ENCODE measurements around the gene NFKBIB. TPM values are rescaled to one million over a fixed set of nuclear protein-coding genes. Genes with fewer than 3 reads are reported as not detected.

NFKBIB gene
- total RNA-seq, 1 donor from 2014 or later, result 15.3 TPM

DNA sequence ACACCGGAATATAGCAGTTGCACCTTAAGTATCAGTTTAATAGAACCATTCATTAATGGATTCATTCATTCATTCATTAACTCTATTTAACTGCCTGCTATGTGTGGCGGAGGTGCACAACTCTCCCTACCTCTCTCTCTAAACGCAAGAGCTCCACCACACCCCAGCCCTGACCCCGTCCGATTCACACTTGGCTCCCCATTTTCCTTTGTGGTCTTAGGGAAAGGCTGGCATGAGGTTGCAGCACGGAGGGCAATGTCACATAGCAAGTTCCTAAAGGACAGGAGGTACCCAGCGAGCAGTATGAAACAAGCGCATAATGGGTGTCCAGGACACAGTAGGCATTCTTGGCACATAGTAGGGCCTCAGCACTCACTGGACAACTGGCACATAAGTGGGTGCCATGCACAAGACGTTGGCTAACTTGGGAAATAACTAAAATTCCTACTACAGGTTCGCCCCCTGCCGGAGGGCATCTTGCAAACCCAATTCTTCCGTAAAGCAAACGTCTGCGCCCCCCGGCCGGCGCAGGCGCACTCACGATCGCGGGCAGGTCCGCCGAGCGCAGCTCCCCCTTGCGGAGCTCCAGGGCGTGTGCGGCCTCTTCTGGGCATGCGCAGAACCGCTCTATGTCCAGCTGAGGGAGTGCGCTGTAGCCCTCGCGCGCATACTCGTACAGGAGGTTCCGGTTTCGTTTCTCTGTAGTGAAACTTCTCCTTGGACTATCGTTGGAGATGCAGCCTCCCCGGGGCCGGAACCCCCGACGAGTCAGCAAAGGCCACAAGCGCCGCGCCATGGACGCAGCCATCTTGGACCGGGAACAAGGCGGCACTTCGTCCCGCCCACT, 30.4 kb downstream of the NFKBIB start, which contains the start of gene SARS2:
Gene SARS2 (minus strand): TSS at position 835 of the 847 bp plus-strand sequence. CDS start 27 bp downstream, at position 808.
- Mint-ChIP-seq H3K36me3 (ENCODE audit: low read depth) (peaks cover 14% of the 10 kb centered on the region), H3K27ac (ENCODE audit: unreplicated experiment) (peak within 1 kb of the TSS; percentile 97), H3K4me3 (ENCODE audit: unreplicated experiment) (peak within 1 kb of the TSS; percentile 96), H3K9me3 (ENCODE audit: low read depth) (peaks cover 7% of the 10 kb centered on the region), H3K4me1 (ENCODE audit: low read depth) (peaks cover 33% of the 10 kb centered on the region), H3K27me3 (ENCODE audit: low read depth) (no peaks in the 10 kb centered on the region)
- DNase-seq (ENCODE audit: low spot score), result no peak
- TF ChIP-seq, protein P1, sequence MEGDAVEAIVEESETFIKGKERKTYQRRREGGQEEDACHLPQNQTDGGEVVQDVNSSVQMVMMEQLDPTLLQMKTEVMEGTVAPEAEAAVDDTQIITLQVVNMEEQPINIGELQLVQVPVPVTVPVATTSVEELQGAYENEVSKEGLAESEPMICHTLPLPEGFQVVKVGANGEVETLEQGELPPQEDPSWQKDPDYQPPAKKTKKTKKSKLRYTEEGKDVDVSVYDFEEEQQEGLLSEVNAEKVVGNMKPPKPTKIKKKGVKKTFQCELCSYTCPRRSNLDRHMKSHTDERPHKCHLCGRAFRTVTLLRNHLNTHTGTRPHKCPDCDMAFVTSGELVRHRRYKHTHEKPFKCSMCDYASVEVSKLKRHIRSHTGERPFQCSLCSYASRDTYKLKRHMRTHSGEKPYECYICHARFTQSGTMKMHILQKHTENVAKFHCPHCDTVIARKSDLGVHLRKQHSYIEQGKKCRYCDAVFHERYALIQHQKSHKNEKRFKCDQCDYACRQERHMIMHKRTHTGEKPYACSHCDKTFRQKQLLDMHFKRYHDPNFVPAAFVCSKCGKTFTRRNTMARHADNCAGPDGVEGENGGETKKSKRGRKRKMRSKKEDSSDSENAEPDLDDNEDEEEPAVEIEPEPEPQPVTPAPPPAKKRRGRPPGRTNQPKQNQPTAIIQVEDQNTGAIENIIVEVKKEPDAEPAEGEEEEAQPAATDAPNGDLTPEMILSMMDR (IDR thresholded peaks at IDR 0.05), result peak; percentile 100

DNA sequence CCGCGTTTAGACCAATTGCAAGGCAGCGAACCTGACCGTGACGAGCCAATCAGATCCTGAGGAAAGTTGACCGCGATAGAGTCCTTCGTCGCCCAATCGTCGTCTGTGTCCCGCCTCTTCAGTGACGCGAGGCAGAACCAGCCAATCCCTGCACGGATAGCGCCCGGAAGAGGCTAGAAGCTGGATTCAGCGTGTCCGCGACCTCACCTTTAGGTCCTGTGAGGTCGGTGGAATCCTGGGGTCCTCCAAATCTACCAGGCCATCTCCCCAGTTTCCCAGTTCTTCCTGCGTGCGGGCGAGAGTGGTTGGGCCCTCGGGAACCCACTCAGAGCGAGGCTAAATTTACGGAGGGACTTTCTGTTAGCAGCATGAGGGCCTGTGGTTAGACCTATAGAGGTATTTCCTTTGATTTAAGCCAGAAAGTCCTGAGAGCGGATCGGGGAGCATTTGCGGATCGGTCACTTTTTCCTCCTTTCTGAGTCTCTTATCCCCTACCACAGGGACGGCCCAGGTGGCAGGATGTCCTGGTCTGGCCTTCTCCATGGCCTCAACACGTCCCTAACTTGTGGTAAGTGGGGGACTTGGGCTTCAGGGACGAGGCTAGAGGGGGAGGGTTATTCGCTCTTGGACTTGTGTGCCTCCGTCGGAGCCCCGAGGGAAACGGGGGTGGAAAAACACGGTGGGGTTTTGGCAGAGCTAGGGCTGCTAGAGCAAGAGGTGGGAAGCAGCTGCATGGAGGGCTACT, 31.2 kb downstream of the NFKBIB start, which contains the start of gene MRPS12:
Gene MRPS12 (plus strand): TSS at position 169 of the 745 bp plus-strand sequence. CDS start 351 bp downstream, at position 520.
- DNase-seq (ENCODE audit: low spot score), result peak; percentile 98
- Mint-ChIP-seq H3K4me1 (ENCODE audit: low read depth) (peaks cover 33% of the 10 kb centered on the region), H3K27ac (ENCODE audit: unreplicated experiment) (peak within 1 kb of the TSS; percentile 97), H3K4me3 (ENCODE audit: unreplicated experiment) (peak within 1 kb of the TSS; percentile 96), H3K27me3 (ENCODE audit: low read depth) (no peaks in the 10 kb centered on the region), H3K36me3 (ENCODE audit: low read depth) (peaks cover 14% of the 10 kb centered on the region), H3K9me3 (ENCODE audit: low read depth) (peaks cover 14% of the 10 kb centered on the region)
- TF ChIP-seq, protein P1 (IDR thresholded peaks at IDR 0.05), result no peak

DNA sequence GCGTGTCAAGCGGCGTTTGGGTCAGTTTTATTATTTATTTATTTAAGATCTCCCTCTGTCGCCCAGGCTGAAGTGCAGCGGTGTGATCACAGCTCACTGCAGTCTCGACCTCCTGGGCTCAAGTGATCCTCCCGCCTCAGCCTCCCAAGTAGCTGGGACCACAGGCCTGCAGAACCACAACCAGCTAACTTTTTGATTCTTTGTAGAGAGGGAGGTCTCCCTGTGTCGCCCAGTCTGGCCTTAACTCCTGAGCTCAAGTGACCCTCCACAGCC, 31.7 kb downstream of the NFKBIB start:
- DNase-seq (ENCODE audit: low spot score), result peak; percentile 65
- Mint-ChIP-seq H3K36me3 (ENCODE audit: low read depth) (peaks cover 14% of the 10 kb centered on the region), H3K4me1 (ENCODE audit: low read depth) (peaks cover 33% of the 10 kb centered on the region), H3K9me3 (ENCODE audit: low read depth) (peaks cover 14% of the 10 kb centered on the region), H3K27ac (ENCODE audit: unreplicated experiment) (peak overlapping the region; percentile 97), H3K27me3 (ENCODE audit: low read depth) (no peaks in the 10 kb centered on the region), H3K4me3 (ENCODE audit: unreplicated experiment) (peak overlapping the region; percentile 96)
- TF ChIP-seq, protein P1 (IDR thresholded peaks at IDR 0.05), result no peak

DNA sequence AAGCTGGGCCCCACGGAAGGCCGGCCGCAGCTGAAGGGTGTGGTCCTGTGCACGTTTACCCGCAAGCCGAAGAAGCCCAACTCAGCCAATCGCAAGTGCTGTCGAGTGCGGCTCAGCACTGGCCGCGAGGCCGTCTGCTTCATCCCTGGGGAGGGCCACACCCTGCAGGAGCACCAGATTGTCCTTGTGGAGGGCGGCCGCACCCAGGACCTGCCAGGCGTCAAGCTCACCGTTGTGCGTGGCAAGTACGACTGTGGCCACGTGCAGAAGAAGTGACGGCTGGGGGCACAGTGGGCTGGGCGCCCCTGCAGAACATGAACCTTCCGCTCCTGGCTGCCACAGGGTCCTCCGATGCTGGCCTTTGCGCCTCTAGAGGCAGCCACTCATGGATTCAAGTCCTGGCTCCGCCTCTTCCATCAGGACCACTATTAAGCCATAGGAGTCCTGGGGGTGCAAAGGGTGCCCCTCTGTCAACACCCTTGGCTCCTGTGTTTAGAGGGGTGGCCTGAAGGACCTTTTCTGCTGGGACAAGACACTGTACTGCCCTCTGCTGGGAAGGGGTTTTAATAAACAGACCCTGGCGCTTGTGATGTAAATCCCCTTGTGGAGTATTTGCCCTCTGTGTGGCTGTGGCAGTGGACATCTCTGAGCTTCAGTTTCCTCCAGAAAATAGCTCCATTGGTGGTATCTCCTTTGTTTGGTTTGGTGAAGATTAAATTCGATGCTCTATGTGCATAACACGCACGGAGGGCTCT, 32.8 kb downstream of the NFKBIB start:
- DNase-seq (ENCODE audit: low spot score), result peak; percentile 93
- Mint-ChIP-seq H3K4me1 (ENCODE audit: low read depth) (peaks cover 33% of the 10 kb centered on the region), H3K27ac (ENCODE audit: unreplicated experiment) (no peak overlapping the region), H3K9me3 (ENCODE audit: low read depth) (peaks cover 14% of the 10 kb centered on the region), H3K4me3 (ENCODE audit: unreplicated experiment) (peak overlapping the region; percentile 9), H3K36me3 (ENCODE audit: low read depth) (peaks cover 14% of the 10 kb centered on the region), H3K27me3 (ENCODE audit: low read depth) (no peaks in the 10 kb centered on the region)
- TF ChIP-seq, protein P1 (IDR thresholded peaks at IDR 0.05), result peak; percentile 69

DNA sequence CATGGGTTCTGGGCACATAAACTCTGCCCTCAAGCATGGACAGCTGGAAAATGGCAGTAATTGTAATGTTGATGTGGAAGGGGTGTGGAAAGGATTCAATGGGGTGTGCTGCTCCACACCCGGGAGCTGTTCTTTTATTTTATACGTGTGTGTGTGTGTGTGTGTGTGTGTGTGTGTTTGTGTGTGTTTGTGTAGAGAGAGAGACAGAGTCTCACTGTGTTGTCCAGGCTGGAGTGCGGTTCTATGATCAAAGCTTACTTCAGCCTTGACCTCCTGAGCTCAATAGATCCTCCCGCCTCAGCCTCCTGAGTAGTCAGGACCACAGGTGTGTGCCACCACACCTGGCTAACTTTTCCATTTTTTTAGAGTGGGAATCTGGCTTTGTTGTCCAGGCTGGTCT, 33.8 kb downstream of the NFKBIB start:
- TF ChIP-seq, protein P1 (IDR thresholded peaks at IDR 0.05), result no peak
- no peak overlapping the region for H3K27ac Mint-ChIP-seq (ENCODE audit: unreplicated experiment)
- no peaks in the 10 kb centered on the region for H3K27me3 Mint-ChIP-seq (ENCODE audit: low read depth)
- H3K36me3 Mint-ChIP-seq (ENCODE audit: low read depth), result peaks cover 14% of the 10 kb centered on the region
- no peak for DNase-seq (ENCODE audit: low spot score)
- H3K4me1 Mint-ChIP-seq (ENCODE audit: low read depth), result peaks cover 31% of the 10 kb centered on the region
- peaks cover 14% of the 10 kb centered on the region for H3K9me3 Mint-ChIP-seq (ENCODE audit: low read depth)
- H3K4me3 Mint-ChIP-seq (ENCODE audit: unreplicated experiment), result no peak overlapping the region

Measured in chondrocyte (in vitro differentiated cells).